ENCODE measurements around the gene CALU.

CALU gene

GRCh38 chr7:128739048-128739962 lies at the start of gene CALU:
Gene CALU, plus strand, starts transcription at chr7:128739359. Its CDS starts 9,225 bp downstream, at chr7:128748584.
- peak; percentile 98 for DNase-seq

GRCh38 chr7:128691227-128691626 lies 47.9 kb upstream of the CALU start:
- no peak for DNase-seq

DNA sequence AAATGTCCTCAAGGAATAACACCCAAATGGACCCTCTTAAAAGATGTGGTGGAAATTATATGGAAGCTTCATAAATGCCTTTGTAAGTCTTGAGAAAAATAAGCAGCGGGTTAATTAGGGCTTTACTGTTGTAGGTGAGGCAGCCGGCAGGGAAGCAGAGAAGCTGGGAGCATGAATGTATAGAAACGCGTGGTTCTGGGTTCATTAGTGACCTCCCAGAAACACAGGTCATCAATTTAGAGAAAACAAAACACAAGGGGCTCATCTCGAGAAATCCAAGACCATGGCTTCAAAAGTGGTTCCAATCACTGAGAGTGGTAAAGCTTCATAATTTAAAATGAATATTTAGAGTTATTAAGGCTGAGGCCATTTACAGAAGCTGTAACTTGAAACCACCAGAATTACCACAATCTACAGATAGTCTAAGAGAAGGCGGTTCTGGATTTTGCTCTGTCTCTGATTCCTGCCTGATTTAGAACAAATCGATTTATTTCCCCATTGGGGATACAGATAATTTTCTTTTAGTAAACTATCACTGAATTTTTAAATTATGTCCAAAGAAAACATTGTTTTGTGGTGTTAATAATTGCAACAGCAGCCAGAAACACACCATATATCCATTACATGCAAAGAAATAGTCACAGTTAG lies 46.4 kb upstream of the CALU start:
- DNase-seq, result no peak

- DNase-seq, result no peak
Measured at GRCh38 chr7:128693373-128694015, 45.7 kb upstream of the CALU start.

- no peak for DNase-seq
Measured at GRCh38 chr7:128694738-128695137, 44.4 kb upstream of the CALU start.

GRCh38 chr7:128697302-128697905 lies 41.8 kb upstream of the CALU start:
- peak; percentile 81 for DNase-seq

DNA sequence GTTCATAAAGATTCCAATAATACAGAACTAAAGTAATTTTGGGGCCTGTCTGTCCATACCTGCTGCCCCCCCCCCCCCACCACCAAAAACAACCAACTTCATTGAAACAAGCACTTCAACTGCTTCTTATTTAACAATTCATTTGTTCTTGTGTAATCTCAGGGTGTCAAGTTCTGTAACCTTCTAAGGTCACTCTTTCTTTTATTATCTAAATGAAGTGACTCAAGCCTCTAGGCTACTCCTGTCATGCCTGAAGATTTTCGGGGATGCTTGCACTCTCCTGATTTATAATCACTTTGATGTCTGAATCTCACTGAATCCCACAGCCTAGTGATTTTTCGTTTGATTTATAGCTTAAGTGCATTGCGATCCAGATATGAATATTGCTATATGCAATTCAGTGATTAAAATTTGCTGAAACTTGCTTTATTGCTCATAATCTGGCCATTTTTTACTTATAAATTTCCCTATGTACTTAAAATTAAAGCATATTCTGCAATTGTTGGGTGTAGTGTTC lies 39.9 kb upstream of the CALU start:
- DNase-seq, result no peak

DNA sequence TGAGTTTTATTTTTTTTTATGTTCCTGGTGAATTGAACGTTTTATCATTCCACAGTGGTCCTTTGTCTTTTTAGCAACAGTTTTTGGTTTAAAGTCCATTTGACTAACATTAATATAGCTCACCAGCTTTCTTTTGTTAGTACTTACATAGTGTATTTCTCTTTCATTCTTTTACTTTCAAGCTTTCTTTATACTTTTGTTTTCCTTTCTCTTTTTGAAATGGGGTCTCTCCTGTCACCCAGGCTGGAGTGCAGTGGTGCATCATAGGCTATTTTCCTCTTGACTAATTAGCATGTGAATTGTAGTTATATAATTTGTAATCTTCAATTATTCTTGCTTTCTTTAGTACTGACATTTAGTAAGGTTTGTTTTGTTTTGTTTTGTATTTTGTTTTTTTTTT lies 39.3 kb upstream of the CALU start:
- no peak for DNase-seq

DNA sequence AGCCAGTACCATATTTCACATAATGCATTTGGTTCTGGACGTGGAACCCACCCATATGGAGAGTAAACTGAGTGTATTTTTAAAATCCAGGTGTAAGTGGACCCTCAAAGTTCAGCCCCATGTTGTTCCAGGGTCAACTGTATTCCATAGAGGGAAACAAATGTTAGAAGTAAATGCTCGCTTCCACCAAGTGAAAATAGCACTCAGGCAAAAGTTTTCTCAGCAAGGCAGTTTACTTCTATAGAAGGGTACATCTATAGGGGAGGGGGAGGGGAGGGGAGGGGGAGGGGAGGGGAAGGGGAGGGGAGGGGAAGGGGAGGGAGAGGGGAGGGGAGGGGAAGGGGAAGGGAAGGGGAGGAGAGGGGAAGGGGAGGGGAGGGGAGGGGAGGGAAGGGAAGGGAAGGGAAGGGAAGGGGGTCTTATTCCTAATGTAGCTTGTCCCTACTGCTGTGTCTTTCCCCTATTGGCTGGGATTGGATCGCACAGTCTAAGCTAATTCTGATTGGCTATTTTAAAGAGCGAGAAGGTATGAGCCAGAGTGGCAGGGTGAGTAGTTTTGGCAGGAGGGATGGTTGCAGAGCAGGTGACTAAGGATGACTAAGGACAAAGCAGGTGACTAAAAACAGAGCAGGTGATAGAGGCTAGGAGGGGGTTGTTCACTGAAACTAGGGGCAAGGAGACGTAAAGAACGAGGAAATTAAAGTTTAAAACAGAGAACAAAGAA lies 37.9 kb upstream of the CALU start:
- DNase-seq, result no peak

- DNase-seq, result no peak
Measured at GRCh38 chr7:128703609-128704241, 35.4 kb upstream of the CALU start.

- DNase-seq, result no peak
Measured at GRCh38 chr7:128705891-128706333, 33.2 kb upstream of the CALU start.

GRCh38 chr7:128707752-128708151 lies 31.4 kb upstream of the CALU start:
- no peak for DNase-seq

DNA sequence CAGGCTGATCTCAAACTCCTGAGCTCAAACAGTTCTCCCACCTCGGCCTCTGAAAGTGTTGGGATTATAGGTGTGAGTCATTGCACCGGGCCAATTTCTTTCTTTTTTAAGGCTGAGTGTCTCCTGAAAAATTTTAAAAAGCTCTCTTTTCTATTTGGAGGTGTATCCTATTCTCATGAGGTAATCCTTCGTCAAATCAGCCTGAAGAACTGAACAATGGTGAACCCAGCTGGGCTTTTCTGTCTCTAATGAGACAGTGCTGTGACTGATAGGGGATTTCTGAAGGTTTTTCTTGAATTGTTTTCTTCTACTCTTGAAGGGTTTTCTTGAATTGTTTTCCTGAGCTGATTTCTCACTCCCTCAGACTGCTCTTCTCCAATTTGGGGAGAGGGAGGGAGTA lies 30.9 kb upstream of the CALU start:
- DNase-seq, result no peak

DNA sequence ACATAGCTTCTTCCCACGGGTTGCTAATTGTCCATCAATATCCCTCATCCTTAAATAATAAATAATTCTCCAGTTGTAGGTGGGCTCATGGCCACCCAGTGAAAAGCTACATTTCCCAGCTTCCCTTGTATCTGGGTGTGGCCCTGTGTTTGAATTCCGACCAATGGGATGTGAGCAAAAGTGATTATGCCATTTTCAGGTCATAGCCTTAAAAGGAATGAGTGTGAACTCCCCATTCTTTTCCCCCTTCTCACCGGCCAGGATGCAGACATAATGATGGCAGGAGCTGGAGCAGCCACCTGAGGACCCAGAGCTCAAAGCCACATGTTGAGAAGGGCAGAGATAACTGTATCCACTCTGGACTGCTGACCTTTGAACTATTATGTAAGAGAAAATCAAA lies 30.3 kb upstream of the CALU start:
- no peak for DNase-seq

GRCh38 chr7:128710481-128710880 lies 28.7 kb upstream of the CALU start:
- DNase-seq, result no peak

DNA sequence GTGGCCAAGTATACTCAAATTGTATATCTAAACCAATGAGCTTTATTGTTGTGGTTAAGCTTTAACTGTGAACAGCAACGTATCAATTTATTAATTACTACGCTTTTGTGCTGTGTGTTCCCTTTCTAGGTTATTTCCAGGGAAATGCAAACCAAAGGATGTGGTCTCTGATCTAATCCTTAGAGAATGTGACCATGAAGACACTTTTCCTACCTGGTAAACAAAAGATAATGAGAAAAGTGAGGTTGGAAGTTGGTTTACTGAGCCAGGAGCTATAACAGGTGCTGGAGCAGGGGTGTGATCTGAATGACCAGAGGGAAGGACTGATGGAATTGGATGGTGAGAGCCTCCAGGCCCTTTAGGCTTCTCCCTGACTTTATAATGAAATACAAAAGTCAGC lies 25.4 kb upstream of the CALU start:
- DNase-seq, result no peak

DNA sequence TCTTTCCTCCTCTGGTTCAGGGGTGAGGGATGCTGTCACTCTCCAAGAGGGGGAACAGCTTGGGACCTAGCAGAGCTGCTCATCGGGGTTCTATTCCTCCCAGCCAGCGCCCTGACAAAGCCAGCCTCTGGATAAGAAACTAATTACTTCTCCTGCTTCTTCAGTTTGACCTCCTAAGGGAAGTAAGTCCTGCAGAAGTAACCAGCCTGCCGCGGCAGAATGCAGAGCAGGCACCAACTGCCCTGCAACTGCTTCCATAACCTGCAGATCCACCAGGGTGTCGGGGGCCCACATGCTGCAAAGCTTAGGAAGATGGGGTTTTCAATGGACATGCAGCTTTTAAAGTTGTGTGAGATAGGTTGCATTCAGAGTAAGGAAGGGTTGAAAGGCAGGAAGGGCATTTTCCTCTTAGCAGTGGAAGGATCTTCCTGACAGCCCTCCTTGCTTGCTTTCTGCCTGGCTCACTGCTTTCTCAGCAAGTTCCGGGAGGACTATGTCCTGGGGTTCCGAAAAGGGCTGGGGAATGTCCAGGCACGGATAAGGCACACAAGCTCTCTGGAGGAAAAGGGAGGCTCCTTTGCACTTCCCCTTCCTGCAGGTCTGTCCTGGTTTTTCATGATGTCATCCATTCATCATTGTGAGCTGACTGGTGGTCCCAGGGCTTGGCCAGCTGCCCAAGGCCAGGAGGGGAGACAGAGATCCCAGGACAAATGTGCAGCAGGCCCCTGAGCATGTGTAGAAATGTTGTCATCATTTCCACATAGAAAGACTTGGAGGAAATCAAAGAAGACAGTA lies 24.3 kb upstream of the CALU start:
- DNase-seq, result no peak

DNA sequence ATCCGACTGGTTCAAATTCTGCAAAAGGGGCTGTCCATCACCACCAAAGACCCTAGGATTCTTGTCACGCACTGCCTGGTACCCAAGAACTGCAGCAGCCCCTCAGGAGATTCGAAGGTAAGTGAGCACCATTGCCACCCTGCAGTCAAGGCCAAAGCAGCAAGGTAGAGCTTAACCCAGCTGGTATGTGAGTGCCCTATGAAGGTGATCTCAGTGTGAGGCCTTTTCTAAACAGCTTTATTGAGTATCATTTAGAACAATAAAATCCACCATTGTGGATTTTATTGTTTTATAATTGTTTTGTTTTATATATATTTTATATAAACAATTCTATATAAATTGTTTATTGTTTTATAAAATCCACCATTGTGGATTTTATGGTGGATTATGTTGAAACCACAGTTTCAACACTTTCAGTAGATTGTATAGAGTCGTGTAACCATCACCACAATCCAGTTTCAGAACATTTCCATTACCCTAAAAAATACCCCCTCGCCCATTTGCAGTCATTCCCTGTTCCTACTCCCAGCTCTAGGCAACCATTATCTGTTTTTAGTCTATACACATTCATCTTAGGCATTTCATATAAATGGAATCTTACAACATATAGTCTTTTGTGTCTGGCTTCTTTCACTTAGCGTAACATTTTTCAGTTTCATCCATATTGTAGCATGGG lies 20.1 kb upstream of the CALU start:
- DNase-seq, result no peak

GRCh38 chr7:128721376-128721775 lies 17.8 kb upstream of the CALU start:
- DNase-seq, result no peak

DNA sequence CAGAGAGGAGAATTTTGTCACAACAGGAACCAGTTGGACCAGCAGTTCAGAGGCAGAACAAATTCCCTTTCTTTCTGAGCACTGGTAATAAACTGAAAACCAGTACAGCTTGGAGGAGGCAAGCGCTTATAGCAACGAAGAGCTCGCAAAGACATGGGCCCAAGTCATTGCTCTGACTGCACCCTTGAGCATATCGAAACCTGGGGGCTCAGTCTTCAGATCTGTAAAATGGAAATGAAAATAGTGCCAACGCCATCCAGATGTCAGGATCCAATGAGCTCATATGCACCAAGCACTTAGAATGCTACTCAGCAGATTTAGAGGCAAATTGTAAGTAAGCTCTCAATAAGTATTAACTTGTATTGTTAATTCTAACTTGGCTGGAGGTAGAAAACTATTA lies 14.4 kb upstream of the CALU start:
- no peak for DNase-seq

Data from hematopoietic multipotent progenitor cell treated with erythropoietin and hydrocortisone succinate and interleukin-3 and kit ligand, for 6 days (in vitro differentiated cells).